HEK293T (cell line): Measurements from ENCODE around the gene IFT81.

Source experiments
- ARNT ChIP-seq: fragments of 450-650 bp; IDR thresholded peaks from 2 replicates; pipeline ENCODE4 v1.6.1; 2017; ENCODE audit warnings: mild to moderate bottlenecking
- BHLHE40 ChIP-seq: fragments of 450-650 bp; IDR thresholded peaks from 2 replicates; pipeline ENCODE4 v1.6.1; 2016; ENCODE audit warnings: mild to moderate bottlenecking, moderate library complexity, borderline replicate concordance
- FOXK2 ChIP-seq: fragments of 450-650 bp; IDR thresholded peaks from 2 replicates; pipeline ENCODE4 v1.6.1; 2016; ENCODE audit warnings: mild to moderate bottlenecking
- FOXM1 ChIP-seq: fragments of 450-650 bp; IDR thresholded peaks from 2 replicates; pipeline ENCODE4 v1.6.1; 2017; ENCODE audit warnings: mild to moderate bottlenecking, borderline replicate concordance
- HDGF ChIP-seq: fragments of 450-650 bp; IDR thresholded peaks from 2 replicates; pipeline ENCODE4 v1.6.1; 2017; ENCODE audit warnings: antibody characterized with exemption, borderline replicate concordance
- L3MBTL2 ChIP-seq: fragments of 450-650 bp; conservative IDR thresholded peaks from 2 replicates; pipeline ENCODE4 v1.6.1; 2016; ENCODE audit warnings: mild to moderate bottlenecking
- LEF1 ChIP-seq: fragments of 450-650 bp; IDR thresholded peaks from 2 replicates; pipeline ENCODE4 v1.6.1; 2017; ENCODE audit warnings: mild to moderate bottlenecking, borderline replicate concordance
- NFRKB ChIP-seq: fragments of 450-650 bp; IDR thresholded peaks from 2 replicates; pipeline ENCODE4 v1.6.1; 2016; ENCODE audit warnings: mild to moderate bottlenecking, moderate library complexity
- SP1 ChIP-seq: fragments of 450-650 bp; IDR thresholded peaks from 2 replicates; pipeline ENCODE4 v1.6.1; 2017
- TARDBP ChIP-seq: fragments of 450-650 bp; IDR thresholded peaks from 2 replicates; pipeline ENCODE4 v1.6.1; 2016
- ZNF384 ChIP-seq: fragments of 450-650 bp; IDR thresholded peaks from 2 replicates; pipeline ENCODE4 v1.6.1; 2016

GRCh38 chr12:110217996-110218674, 94.0 kb downstream of the IFT81 start:
- no peak for TF ChIP-seq ZNF384
- no peak for TF ChIP-seq SP1
- TF ChIP-seq BHLHE40, result no peak
- TF ChIP-seq TARDBP, result no peak
- TF ChIP-seq FOXM1, result no peak
- no peak for TF ChIP-seq NFRKB
- TF ChIP-seq FOXK2, result no peak
- TF ChIP-seq ARNT, result no peak
- no peak for TF ChIP-seq HDGF
- TF ChIP-seq LEF1, result no peak
- no peak for TF ChIP-seq L3MBTL2
